Measurements from ENCODE around the gene PODXL2.

GRCh38 chr3:127684871-127685707 is 56.1 kb downstream of the PODXL2 start:
- TF ChIP-seq, protein P1, sequence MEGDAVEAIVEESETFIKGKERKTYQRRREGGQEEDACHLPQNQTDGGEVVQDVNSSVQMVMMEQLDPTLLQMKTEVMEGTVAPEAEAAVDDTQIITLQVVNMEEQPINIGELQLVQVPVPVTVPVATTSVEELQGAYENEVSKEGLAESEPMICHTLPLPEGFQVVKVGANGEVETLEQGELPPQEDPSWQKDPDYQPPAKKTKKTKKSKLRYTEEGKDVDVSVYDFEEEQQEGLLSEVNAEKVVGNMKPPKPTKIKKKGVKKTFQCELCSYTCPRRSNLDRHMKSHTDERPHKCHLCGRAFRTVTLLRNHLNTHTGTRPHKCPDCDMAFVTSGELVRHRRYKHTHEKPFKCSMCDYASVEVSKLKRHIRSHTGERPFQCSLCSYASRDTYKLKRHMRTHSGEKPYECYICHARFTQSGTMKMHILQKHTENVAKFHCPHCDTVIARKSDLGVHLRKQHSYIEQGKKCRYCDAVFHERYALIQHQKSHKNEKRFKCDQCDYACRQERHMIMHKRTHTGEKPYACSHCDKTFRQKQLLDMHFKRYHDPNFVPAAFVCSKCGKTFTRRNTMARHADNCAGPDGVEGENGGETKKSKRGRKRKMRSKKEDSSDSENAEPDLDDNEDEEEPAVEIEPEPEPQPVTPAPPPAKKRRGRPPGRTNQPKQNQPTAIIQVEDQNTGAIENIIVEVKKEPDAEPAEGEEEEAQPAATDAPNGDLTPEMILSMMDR (IDR thresholded peaks at IDR 0.05) = no peak
- TF ChIP-seq POLR2A (IDR thresholded peaks at IDR 0.05) = no peak
- TF ChIP-seq POLR2AphosphoS5 (IDR thresholded peaks at IDR 0.05) = no peak

Measured in breast epithelium (tissue), 3 donors.